HG03432 (cell line): ENCODE measurements around the gene NAP1L1.

Source experiments
- ATAC-seq: cut with Tn5 transposase; IDR thresholded peaks from one replicate; pipeline ENCODE4 v1.9.1; 2021; ENCODE audit warnings: mild to moderate bottlenecking, moderate library complexity; ENCODE audit not compliant: unreplicated experiment

Gene NAP1L1

DNA sequence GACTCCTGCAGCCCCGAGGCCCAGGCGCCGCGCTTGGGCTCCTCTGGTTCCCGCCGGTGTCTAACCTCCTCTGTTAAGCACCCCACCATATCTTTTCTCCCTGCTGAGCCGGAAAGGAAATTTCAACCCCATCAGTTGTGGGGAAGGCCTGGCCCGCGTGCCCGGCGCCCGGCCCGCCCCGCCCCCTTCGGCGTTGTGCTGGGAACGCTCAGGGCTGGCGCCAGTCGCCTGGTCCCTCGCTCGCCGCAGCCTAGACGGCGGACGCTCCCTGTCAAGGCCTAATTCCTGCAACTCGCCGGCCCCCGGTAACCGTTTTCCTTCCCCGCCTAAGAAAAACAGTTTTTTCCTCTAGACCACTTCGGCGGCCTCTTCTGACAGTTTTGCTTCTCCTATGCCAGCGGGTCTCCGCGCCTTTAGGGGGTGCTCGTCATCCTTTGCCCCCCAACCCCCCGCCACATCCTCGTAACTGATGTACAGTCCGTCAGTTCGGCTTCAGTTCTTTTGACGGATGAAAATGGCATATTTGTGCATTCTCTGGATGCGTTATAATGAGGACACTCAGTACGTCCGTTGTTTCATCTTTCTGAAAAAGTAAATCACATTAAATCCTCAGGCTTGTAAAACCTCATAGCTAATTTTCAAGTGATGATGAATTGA, 506 bp upstream of the NAP1L1 start:
- ATAC-seq, result peak; percentile 70

DNA sequence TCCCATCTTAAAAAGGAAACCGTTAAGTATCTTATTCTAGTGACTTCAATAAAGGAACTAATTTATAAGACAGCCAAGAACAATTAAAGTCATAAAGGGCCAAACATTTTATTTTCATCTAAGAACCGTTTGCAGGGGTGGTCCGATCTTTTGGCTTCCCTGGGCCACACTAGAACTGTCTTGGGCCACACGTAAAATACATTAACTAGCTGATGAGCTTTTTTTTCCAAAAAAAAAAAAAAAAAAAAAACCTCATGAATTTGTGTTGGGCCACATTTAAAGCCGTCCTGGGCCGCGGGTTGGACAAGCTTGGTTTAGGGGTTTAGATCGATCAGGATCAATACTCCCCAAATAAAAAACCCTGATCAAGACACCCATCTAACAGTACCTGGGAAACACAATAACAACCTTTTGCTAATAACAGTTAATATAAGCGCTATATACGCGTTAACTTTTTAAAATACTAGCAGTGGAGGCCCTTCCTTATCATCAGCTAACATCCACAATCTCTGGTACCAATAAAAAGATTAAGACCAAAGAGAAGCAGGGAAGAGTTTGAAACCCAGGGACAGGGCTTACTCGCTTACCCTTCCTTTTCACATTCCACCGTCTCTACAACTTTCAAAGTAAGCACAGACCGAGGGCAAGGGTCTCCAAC, 1.1 kb downstream of the NAP1L1 start:
- ATAC-seq, result no peak

DNA sequence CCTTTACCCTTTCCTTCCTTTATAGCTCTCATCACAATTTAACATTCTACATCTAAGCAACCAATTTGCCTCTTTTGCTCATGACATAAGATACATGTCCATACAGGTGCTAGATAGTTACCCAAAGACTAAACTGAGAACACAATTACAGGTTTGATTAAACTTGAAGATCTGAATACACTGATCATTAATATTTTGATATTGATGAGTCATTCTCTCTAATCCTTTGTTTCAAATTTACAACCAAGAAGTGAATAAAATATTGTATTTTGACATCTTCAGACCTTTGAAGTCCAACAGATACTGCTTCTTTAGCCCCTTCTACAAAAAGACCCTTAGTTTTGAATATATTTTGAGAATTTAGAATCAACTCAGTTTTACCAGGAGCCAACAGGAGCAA, 2.6 kb downstream of the NAP1L1 start:
- ATAC-seq, result no peak

DNA sequence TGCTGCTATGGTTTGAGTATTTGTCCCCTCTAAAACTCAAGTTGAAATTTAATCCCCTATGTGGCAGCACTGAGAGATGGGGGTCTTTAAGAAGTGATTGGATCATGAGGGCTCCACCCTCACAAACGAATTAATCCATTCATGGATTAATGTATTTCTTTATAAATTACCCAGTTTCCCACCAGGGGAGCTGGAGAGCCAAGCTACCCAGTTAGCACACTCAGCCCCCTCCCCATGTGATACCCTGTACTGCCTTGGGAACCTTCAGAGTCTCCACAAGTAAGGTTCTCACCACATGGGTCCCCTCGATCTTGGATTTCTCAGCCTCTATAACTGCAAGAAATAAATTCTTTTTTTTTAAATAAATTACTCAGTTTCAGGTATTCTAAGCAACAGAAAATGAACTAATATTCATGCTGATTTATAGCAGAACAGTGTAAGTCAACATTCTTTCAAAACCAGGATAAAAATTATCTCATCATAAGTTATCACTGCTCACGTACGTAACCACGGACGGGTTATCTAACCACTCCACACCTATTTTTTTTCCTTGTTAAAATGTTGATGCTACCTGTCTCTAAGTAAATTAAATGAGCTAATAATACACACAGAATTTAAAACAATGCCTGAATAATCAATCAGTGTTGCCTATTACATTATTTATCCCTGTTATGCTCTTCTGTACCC, 3.6 kb downstream of the NAP1L1 start:
- no peak for ATAC-seq

DNA sequence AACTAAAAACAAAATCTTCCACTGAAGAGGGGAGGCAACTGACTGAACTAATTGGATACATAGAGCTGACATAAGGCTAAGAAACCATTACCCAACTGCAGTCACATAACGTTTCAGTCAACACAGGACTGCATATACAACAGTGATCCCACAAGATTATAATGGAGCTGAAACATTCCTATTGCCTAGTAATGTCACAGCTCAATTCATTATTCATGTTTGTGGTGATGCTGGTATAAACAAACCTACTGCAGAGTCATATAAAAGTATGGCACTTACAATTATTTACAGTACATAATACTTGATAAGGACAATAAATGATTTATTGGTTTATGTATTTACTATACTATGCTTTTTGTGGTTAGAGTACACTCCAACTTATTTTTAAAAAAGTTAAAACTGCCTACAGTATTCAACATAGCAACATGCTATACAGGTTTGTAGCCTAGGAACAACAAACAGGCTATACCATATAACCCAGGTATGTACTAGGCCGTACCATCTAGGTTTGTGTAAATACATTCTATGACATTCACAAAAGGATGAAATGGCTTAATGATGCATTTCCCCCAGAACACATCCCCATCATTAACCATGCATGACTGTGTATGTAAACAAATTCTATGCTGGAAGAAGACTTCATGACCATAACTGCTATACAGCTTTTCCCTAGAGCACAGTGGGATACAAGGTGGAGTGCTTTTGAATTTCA, 4.3 kb downstream of the NAP1L1 start:
- ATAC-seq, result no peak

DNA sequence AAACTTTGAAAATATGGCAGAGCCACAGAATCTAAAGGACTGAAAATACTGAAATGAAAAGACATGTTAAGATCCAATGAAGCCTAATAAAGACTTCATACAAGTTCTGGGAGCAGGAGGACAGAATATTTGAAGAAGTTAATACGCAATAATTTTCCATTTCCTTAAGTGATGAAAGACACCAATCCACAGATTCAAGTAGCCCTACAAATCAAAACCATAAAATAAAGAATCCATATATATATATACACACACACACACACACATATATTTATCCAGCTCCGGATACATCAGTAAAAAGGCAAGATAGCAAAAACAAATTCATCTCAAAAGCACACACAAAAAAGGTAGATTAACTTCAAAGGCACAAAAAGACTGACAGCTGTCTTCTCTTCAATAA, 5.7 kb downstream of the NAP1L1 start:
- no peak for ATAC-seq

DNA sequence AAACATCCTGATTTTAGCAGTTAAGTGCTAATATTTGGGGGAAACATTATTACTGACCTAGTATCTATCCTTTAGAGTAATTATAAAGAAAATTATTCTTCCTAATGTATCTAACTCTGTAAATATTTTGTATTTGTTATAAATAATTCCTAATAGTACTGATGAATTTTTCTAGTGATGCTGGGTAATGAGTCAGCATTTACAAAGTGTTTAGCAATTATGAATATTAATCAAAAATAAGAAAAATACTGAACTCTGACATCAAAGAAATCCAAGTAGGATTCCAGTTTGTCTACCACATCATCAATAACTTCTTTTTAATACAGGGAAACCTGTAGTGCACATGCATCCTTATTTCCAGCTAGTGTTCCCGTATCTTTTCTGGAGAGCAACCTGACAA, 9.0 kb downstream of the NAP1L1 start:
- ATAC-seq, result no peak

DNA sequence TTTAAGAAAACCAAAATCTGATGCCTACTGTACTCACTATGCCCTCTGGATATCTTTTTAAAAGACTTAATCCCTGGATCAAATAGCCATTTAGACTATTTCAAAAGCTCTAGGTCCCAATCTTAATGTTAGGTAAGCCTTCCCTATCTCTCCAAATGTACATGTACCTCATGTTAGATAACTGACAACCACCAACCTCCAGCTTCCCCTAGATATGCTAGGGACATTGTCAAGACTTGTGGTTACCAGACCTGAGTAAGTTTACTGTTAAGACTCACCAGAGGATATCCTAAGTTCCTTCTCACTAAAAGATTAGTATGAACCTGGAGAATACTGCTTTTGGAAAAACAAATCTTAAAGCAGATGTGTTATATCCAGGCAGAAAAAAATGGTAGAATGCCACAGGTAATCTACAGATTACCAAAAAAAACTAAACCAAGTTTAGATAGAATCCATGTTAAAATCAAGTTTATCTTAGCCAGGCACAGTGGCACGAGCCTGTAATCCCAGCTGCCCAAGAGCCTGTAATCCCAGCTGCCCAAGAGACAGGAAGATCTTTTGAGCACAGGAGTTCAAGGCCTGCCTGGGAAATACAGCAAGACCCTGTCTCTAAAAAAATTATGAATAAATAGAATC, 9.7 kb downstream of the NAP1L1 start:
- no peak for ATAC-seq

DNA sequence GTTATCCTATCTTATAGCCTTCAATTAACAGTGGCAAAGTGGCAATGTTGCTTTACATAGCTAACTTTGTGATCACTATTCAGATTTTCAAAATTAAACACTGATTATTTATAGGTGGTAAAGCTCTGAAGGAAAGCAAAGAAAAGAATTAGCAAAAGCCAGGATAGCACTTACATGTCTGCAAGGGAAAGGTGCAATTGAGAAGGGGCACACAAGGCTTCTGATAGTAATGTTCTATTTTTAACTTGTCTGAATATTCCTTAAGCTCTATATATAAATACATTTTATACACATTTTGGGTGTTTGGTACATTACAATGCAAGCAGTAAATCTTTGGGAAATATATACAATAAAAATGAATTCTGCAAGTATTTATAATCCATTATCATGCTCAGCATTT, 10.9 kb downstream of the NAP1L1 start:
- no peak for ATAC-seq

DNA sequence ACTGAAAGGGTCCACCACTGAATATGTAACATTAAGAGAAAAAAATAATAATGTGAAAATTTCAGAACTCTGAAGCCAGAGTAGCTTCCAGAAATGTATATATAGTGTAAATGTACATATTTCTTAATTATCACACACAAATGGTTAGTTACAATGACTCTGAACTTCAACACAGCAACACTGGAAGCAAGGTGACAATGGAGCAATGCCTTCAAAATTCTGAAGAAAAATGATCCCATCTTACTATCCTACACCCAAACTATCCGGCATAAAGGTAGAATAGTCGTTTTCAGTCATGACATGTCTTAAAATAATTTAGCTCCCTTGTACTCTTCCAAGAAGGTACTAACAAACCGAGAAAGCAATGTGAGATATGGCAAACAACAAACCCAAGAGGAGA, 11.9 kb downstream of the NAP1L1 start:
- no peak for ATAC-seq

DNA sequence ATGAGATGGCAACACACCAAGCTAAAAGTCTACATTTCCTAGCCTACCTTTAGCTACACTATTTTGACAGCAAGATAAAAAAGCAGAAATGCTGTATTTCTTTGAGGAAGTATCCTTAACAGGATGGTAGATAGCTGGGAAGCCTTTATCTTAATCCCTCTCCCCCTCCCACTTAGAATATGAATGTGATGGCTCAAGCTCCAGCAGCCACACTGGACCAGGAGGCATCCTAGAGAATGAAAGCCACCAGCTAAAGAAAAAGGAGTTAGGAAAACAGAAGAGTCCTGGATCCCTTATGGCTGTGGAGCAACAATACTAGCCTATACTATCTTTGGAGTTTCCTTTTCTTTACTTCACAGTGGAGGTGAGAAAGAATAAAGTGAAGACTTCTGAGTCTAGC, 15.1 kb downstream of the NAP1L1 start:
- ATAC-seq, result no peak

DNA sequence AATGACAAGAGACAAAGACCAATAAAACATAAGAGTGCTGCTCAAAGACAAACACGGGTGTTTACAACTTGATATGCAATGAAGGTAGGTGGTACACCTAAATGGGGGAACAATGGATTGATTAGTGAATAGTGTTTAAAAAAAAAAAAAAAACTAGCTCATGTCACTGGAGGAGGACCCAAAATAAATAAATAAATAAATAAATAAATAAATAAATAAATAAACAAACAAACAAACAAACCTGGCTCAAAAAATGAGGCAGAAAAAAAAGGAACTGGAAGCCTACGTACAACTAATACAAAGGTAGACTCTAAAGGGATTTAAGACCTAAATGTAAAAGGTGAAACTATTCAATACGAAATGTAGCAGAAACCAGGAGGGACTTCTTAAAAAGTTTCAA, 18.6 kb downstream of the NAP1L1 start:
- ATAC-seq, result no peak

DNA sequence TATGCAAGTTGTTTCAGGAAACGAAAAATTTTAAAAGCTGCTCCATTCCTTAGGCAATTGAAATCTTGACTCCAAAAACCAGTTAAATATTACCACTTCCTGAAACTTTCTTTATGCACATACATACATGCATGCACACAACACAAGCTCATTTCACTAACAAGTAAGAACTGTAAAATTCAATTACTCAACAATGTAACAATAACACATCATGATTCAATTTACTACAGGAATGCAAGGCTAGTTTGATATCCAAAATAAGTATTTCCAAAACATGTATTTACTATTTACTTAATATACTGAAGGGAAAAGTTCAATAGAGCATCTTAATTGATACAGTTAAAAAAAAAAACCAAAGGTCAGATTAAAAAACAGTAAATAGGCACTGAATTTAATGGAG, 19.6 kb downstream of the NAP1L1 start:
- no peak for ATAC-seq

DNA sequence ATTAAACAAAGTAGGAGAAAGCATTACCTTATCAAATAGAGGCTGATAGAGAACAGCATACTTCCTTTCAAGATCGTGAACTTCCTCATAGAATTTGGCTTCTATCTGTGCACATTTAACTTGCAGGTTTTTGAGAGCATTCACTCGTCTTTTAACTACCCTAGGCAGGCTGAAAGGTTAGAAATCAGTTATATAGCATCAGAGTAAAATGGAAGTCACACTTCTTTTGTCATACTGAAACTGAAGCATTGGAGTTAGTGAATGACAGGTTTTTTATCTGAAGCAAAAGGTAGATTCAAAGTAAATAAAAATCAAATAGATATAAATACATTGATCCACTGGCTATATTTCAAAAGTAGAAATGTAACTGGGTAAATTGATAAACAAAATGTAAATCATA, 24.4 kb downstream of the NAP1L1 start:
- no peak for ATAC-seq

DNA sequence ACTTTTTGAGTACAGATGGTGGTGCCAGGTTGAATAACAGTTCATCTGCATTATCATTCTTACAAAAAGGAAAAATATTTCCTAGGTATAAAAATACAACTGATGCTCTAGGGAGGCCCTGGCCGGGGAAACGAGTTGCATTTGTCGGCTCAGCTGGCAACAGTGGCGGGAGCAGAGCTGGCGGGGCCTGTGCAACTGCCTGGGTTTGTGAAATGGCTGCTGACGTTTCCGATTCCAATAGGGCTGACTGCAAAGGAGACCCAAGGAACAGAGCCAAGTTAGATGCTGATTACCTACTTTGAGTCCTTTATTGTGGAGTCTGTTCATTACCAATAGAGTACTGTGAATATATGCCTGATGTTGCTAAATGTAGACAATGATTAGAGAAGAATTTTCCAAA, 27.2 kb downstream of the NAP1L1 start:
- no peak for ATAC-seq

DNA sequence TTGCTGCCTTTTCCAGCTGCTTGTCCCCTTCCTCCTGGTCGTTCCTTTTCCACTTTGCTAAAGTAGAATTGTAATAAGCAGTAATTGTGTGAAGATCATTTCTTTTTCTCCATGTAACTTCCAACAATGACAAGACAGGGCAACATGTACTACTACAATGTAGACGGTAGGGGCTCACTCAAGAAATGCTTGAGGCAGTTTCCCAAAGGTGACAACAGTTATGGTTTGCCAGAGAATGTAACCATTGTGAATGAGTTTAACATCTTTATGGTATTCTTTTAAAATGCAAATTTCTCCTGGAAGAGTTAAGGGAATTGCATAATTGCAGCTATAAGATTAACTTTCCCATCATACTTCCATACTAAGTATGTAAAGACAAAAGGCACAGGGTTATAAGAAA, 29.1 kb downstream of the NAP1L1 start:
- no peak for ATAC-seq

DNA sequence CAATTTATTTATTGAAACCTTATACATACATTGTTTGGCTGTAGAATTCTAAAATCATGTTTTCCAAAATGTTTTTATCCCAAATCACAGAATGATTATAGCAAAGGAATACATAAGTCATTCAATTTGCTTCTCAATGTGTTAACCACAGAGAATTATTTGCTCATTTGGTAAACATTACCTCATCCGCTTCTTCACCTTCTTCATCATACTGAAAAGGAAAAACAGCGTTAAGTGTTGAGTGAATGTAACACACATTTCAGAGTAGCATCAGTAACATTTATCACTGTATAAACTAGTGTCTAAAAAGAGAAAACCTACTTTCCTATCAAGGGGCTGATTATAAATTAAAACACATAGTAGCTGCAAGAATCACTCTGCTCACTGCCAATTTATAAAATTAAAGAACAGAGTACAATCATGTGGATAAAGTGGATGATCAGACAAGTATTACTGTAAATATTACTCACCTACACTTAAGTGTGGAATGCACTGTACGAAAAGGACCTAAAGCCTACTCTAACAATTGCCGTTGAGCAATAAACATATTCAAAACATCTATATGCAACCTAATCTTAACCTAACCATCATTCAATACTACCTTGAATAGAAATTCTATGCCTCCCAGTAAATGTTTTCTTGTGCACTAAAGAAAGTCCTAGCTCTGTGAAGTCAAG, 34.8 kb downstream of the NAP1L1 start:
- ATAC-seq, result no peak

DNA sequence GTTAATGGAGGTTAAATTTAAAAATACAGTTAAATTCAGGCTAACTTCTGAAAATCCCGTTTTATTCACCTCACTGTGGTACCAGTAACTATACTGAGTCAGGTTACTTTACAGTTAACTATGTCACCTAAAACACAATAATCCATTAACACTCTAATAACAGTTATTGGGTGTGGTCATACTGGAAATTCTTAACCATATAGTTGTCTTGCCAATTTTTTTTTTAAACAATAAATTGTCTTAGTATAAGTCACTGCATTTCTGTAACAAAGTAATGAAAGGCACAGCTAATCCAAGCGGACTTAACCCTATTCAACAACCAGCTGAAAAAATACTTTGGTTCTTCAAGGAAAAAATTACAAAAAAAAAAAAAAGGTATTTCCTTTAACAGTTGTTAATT, 36.7 kb downstream of the NAP1L1 start:
- ATAC-seq, result no peak

DNA sequence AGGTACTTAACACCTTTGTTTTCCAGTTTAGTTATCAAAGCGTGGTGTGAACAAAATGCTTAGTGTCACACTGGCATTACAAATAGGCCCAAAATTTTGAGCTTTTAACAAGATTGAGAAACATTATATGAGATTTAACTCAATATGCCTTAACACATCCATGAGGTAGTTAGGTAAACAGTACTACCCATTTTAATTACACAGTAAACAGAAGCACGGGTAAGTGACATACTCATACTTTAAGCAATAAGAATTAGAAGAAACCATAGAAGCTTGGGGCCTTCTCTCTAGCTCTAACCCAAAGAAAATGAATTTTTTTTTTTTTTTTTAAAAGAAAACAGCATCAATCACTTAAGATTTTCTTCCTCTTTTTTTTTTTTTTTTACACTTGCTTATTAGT, 37.4 kb downstream of the NAP1L1 start:
- no peak for ATAC-seq

DNA sequence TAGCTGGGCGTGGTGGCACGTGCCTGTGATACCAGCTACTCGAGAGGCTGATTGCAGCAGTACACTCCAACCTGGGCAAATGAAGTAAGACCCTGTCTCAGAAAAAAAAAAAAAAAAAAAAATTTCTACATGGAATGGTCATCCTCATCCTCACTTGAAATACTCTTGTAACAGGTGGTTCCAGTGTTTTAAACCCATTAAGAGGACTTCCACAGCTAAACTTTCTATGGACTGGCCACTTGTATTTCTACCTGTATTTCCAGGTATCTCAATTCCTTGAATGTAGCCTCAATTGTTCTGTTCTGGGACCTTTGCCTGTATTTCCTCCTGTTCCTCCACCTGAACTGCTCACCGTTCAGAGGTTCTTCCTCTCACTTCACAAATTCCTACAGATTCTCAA, 41.1 kb downstream of the NAP1L1 start:
- no peak for ATAC-seq

DNA sequence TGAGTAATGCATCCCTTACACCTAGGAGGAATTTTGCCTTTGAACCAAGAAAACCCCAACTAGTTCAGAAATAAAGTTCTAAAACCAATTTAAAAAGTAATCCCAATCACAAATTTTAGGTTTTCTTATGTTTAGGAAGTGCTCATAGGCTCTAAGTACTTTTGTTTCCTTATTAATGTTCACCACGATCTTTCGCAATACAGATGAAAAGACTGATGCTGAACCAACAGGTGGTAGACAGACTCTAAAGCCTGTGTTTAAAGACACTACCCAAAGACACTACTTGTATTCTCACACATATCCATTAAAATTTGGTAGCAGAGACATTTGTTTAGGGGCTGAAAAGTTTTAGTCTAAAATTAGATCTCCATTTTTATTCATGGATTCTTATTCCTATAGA, 42.3 kb downstream of the NAP1L1 start:
- ATAC-seq, result no peak
